Measurements from ENCODE around the gene CACHD1. TPM values are rescaled to one million over a fixed set of nuclear protein-coding genes. Genes with fewer than 3 reads are reported as not detected.

Gene CACHD1
- total and polyA plus RNA-seq, 9 of the 15 experiments (the other 6 are each of a cell fraction or from before 2014, with no cell fraction given): 0.07 TPM; not detected in 8

GRCh38 chr1:64494659-64495058 lies 24.7 kb downstream of the CACHD1 start:
- FAIRE-seq (no peak), ATAC-seq (no peak), DNase-seq (ENCODE audit: extremely low read depth in 1 of 4, low spot score in 3 of 4) (no peak)
- H3K27me3 ChIP-seq (ENCODE audit: control insufficient read depth in 2 of 2, insufficient read depth in 2 of 2, low read length in 2 of 2): 0 out of 5 replicates have a peak, but pooled peaks cover 0 to 6% of the 10 kb centered on the region in 2 experiments
- H3K4me3 ChIP-seq: no peak overlapping the region
- no peak overlapping the region for H3K27ac ChIP-seq (ENCODE audit: extremely low read depth, low read depth, low read length)
- no peaks in the 10 kb centered on the region for H3K9me1 ChIP-seq (ENCODE audit: control insufficient read depth, insufficient read depth, low read length)
- no peaks in the 10 kb centered on the region for H4K20me1 ChIP-seq (replicated peaks; ENCODE audit: control insufficient read depth, insufficient read depth, low read length)
- no peak overlapping the region for H3K4me2 ChIP-seq (ENCODE audit: insufficient read depth, low read length)
- ChIA-PET CTCF (ENCODE audit: low intra/inter-chr PET ratio) (no interaction called here), POLR2A (no interaction called here)
- H3K4me1 ChIP-seq (replicated peaks in 1 of 2; ENCODE audit: control insufficient read depth in 2 of 2, insufficient read depth in 2 of 2, low read length in 2 of 2): no peaks in the 10 kb centered on the region
- intact Hi-C loops (cut with micrococcal nuclease): no loop called here
- no peak overlapping the region for H2AFZ ChIP-seq (ENCODE audit: low read depth, low read length)
- WGBS (ENCODE audit: insufficient coverage, low coverage, missing lambda C conversion rate): 2% methylated on average over 2 of the region's 2 CpGs
- H3K9ac ChIP-seq (ENCODE audit: insufficient read depth in 1 of 2, low read depth in 2 of 2, low read length in 2 of 2): no peak overlapping the region
- no peaks in the 10 kb centered on the region for H3K9me3 ChIP-seq (replicated peaks; ENCODE audit: control insufficient read depth, insufficient read depth, low read depth, low read length)
- H3K79me2 ChIP-seq (ENCODE audit: control insufficient read depth, insufficient read depth, low read length): no peaks in the 10 kb centered on the region
- in situ Hi-C loops (cut with MboI): no loop called here
- H3K36me3 ChIP-seq (ENCODE audit: control insufficient read depth, insufficient read depth, low read length): no peaks in the 10 kb centered on the region
- BruUV-seq (replicated peaks): no TSS peak
- TF ChIP-seq DPF2 (IDR thresholded peaks at IDR 0.05) (no peak), ZFP91 (CRISPR knock-in tag; IDR thresholded peaks at IDR 0.05) (no peak), ZNF263 (CRISPR knock-in tag; IDR thresholded peaks at IDR 0.05; ENCODE audit: borderline replicate concordance) (no peak), SMAD2 (IDR thresholded peaks at IDR 0.05; ENCODE audit: low read depth, low read length) (no peak), RHOXF2B (CRISPR knock-in tag; conservative IDR thresholded peaks at IDR 0.05) (no peak), STAT5B (CRISPR knock-in tag; IDR thresholded peaks at IDR 0.05) (no peak), OTX1 (CRISPR knock-in tag; IDR thresholded peaks at IDR 0.05) (no peak), ILK (tag; IDR thresholded peaks at IDR 0.05; ENCODE audit: borderline replicate concordance, low read depth) (no peak), PYGO2 (tag; IDR thresholded peaks at IDR 0.05) (no peak), MTA2 (IDR thresholded peaks at IDR 0.05; ENCODE audit: low read depth) (no peak), CBFB (CRISPR knock-in tag; IDR thresholded peaks at IDR 0.05) (no peak)
- TF ChIP-seq, protein P1, sequence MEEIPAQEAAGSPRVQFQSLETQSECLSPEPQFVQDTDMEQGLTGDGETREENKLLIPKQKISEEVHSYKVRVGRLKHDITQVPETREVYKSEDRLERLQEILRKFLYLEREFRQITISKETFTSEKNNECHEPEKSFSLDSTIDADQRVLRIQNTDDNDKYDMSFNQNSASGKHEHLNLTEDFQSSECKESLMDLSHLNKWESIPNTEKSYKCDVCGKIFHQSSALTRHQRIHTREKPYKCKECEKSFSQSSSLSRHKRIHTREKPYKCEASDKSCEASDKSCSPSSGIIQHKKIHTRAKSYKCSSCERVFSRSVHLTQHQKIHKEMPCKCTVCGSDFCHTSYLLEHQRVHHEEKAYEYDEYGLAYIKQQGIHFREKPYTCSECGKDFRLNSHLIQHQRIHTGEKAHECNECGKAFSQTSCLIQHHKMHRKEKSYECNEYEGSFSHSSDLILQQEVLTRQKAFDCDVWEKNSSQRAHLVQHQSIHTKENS (CRISPR knock-in tag; IDR thresholded peaks at IDR 0.05): no peak

Measured in K562 (cell line).